Neuronal stem cell (in vitro differentiated cells): Measurements from ENCODE around the gene CDK15.

Experiments
- DNase-seq: peaks from one replicate; pipeline ENCODE4 v3.0.0-alpha.2; 2013; ENCODE audit warnings: low spot score
- H2AFZ ChIP-seq: one replicate; pipeline ENCODE4 v1.6.1; 2013; ENCODE audit warnings: mild to moderate bottlenecking, low read length, inconsistent platforms
- H2AK5ac ChIP-seq: 2 replicates; pipeline ENCODE4 v1.6.1; 2013; ENCODE audit warnings: low read depth, mild to moderate bottlenecking, inconsistent platforms, low read length, moderate library complexity, mixed read lengths
- H2BK120ac ChIP-seq: 2 replicates; pipeline ENCODE4 v1.6.1; 2013; ENCODE audit warnings: low read depth, mild to moderate bottlenecking, inconsistent platforms, low read length, moderate library complexity, mixed read lengths
- H2BK12ac ChIP-seq: one replicate; pipeline ENCODE4 v1.6.1; 2013; ENCODE audit warnings: low read length, inconsistent platforms
- H2BK15ac ChIP-seq: 2 replicates; pipeline ENCODE4 v1.6.1; 2013; ENCODE audit warnings: mild to moderate bottlenecking, low read length, inconsistent platforms, mixed read lengths
- H2BK5ac ChIP-seq: one replicate; pipeline ENCODE4 v1.6.1; 2013; ENCODE audit warnings: inconsistent platforms, mild to moderate bottlenecking, low read length, moderate library complexity
- H3K14ac ChIP-seq: one replicate; pipeline ENCODE4 v1.6.1; 2013; ENCODE audit warnings: low read length, inconsistent platforms
- H3K18ac ChIP-seq: 2 replicates; pipeline ENCODE4 v1.6.1; 2013; ENCODE audit warnings: low read length, inconsistent platforms
- H3K23ac ChIP-seq: 2 replicates; pipeline ENCODE4 v1.6.1; 2013; ENCODE audit warnings: low read depth, mild to moderate bottlenecking, mixed read lengths, low read length, inconsistent platforms; ENCODE audit not compliant: poor library complexity
- H3K27ac ChIP-seq: replicated peaks from 3 replicates; pipeline ENCODE4 v1.5.1; 2013; ENCODE audit warnings: low read length, inconsistent platforms
- H3K27me3 ChIP-seq, 3 experiments: 2 replicates each; pipeline ENCODE4 v1.6.1; 2013; ENCODE audit warnings: low read length in 3 of 3, mild to moderate bottlenecking in 2 of 3, inconsistent platforms in 1 of 3, low read depth in 1 of 3, mixed read lengths in 1 of 3, moderate library complexity in 1 of 3; ENCODE audit not compliant: control insufficient read depth in 3 of 3, insufficient read depth in 3 of 3
- H3K36me3 ChIP-seq, 2 donors: replicated peaks in 1 of 2; 2 replicates each; pipeline ENCODE4 v1.6.1; 2013; ENCODE audit warnings: low read length in 2 of 2; ENCODE audit not compliant: control insufficient read depth in 2 of 2, insufficient read depth in 2 of 2
- H3K4ac ChIP-seq: 2 replicates; pipeline ENCODE4 v1.6.1; 2013; ENCODE audit warnings: inconsistent platforms, mild to moderate bottlenecking, low read length, moderate library complexity
- H3K4me1 ChIP-seq, 2 donors: 1 replicate in 1 of 2; 2 replicates in 1 of 2; pipeline ENCODE4 v1.6.1; 2013; ENCODE audit warnings: low read length in 2 of 2, low read depth in 1 of 2; ENCODE audit not compliant: control insufficient read depth in 2 of 2, insufficient read depth in 1 of 2
- H3K4me2 ChIP-seq: one replicate; pipeline ENCODE4 v1.6.1; 2013; ENCODE audit warnings: mild to moderate bottlenecking, low read length, inconsistent platforms; ENCODE audit not compliant: insufficient read depth, poor library complexity, severe bottlenecking
- H3K4me3 ChIP-seq, 2 donors: 2 replicates each; pipeline ENCODE4 v1.5.1; 2013; ENCODE audit warnings: low read length in 2 of 2, mild to moderate bottlenecking in 2 of 2, inconsistent platforms in 1 of 2, moderate library complexity in 1 of 2
- H3K79me1 ChIP-seq: one replicate; pipeline ENCODE4 v1.6.1; 2013; ENCODE audit warnings: low read depth, mild to moderate bottlenecking, inconsistent platforms, low read length, moderate library complexity
- H3K9ac ChIP-seq: one replicate; pipeline ENCODE4 v1.6.1; 2013; ENCODE audit warnings: mild to moderate bottlenecking, low read depth, low read length, inconsistent platforms; ENCODE audit not compliant: poor library complexity
- H3K9me3 ChIP-seq, 2 donors: replicated peaks in 1 of 2; 2 replicates each; pipeline versions ENCODE3 to v1.6.1; 2013; ENCODE audit warnings: low read length in 2 of 2, mild to moderate bottlenecking in 2 of 2, inconsistent platforms in 1 of 2, low read depth in 1 of 2, mixed read lengths in 1 of 2, moderate library complexity in 1 of 2; ENCODE audit not compliant: control insufficient read depth in 2 of 2, insufficient read depth in 1 of 2
- H4K8ac ChIP-seq: one replicate; pipeline ENCODE4 v1.6.1; 2013; ENCODE audit warnings: low read depth, mild to moderate bottlenecking, inconsistent platforms, low read length, moderate library complexity
- H4K91ac ChIP-seq: one replicate; pipeline ENCODE4 v1.6.1; 2013; ENCODE audit warnings: low read length, low read depth, mild to moderate bottlenecking, inconsistent platforms; ENCODE audit not compliant: poor library complexity
- whole genome bisulfite sequencing, 2 donors: extraction: QIAGEN DNeasy Blood & Tissue Kit; methylation state at CpG; one replicate each; pipeline ENCODE4 v1.1.7; 2013; ENCODE audit warnings: missing lambda C conversion rate in 2 of 2, mixed read lengths in 1 of 2; ENCODE audit not compliant: insufficient read length in 2 of 2, insufficient replicate concordance in 1 of 2; ENCODE audit errors: extremely low coverage in 2 of 2; 5-methylcytosine and 5-hydroxymethylcytosine counted together

CDK15 gene

DNA sequence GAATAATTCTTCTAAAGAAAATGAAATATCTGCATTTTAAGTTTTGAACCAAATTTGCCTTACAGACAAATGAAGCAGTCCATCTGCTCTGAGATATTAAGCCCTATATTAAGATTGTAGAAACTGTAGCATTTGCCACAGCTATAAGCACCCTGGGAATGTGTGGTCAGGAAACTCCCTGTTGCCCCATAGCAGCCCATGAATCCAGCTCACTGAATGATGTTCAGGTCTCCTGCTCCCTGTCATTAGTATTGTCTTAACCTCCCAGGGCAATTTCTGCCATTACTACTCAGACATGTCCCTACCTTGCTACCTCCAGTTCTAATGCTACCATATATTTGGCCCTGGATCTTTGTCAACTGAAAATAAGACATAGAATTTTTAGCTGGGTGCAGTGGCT lies 41.1 kb downstream of the CDK15 start:
- no peak overlapping the region for H2BK120ac ChIP-seq
- H3K27ac ChIP-seq: no peak overlapping the region
- H3K14ac ChIP-seq: no peak overlapping the region
- no peak overlapping the region for H3K4me2 ChIP-seq
- no peaks in the 10 kb centered on the region for H3K4me1 ChIP-seq
- H3K23ac ChIP-seq: no peak overlapping the region
- no peak overlapping the region for H3K9ac ChIP-seq
- H3K36me3 ChIP-seq: no peaks in the 10 kb centered on the region
- H4K91ac ChIP-seq: no peak overlapping the region
- no peak overlapping the region for H2BK5ac ChIP-seq
- no peak overlapping the region for H3K4me3 ChIP-seq
- DNase-seq: no peak
- no peak overlapping the region for H2AFZ ChIP-seq
- no peak overlapping the region for H3K18ac ChIP-seq
- H2BK15ac ChIP-seq: no peak overlapping the region
- H2BK12ac ChIP-seq: no peak overlapping the region
- H3K27me3 ChIP-seq: peaks cover 0 to 4% (median 0%) of the 10 kb centered on the region in 3 experiments
- H4K8ac ChIP-seq: no peak overlapping the region
- H3K9me3 ChIP-seq: no peaks in the 10 kb centered on the region
- H3K79me1 ChIP-seq: no peaks in the 10 kb centered on the region
- H3K4ac ChIP-seq: no peak overlapping the region
- no peak overlapping the region for H2AK5ac ChIP-seq

GRCh38 chr2:201852462-201852861 lies 46.1 kb downstream of the CDK15 start:
- Histone ChIP-seq H3K9ac (no peak overlapping the region), H3K18ac (no peak overlapping the region), H3K23ac (no peak overlapping the region), H3K27me3 (no peaks in the 10 kb centered on the region), H4K91ac (no peak overlapping the region), H3K4ac (no peak overlapping the region), H3K14ac (no peak overlapping the region), H3K27ac (no peak overlapping the region), H3K4me2 (no peak overlapping the region), H2BK120ac (no peak overlapping the region), H2AFZ (no peak overlapping the region), H2BK15ac (no peak overlapping the region), H3K4me3 (no peak overlapping the region), H2BK12ac (no peak overlapping the region), H3K36me3 (no peaks in the 10 kb centered on the region), H3K4me1 (peaks cover 0 to 3% of the 10 kb centered on the region in 2 donors), H3K79me1 (no peaks in the 10 kb centered on the region), H2AK5ac (no peak overlapping the region), H4K8ac (no peak overlapping the region), H2BK5ac (no peak overlapping the region), H3K9me3 (no peaks in the 10 kb centered on the region)
- DNase-seq: no peak

DNA sequence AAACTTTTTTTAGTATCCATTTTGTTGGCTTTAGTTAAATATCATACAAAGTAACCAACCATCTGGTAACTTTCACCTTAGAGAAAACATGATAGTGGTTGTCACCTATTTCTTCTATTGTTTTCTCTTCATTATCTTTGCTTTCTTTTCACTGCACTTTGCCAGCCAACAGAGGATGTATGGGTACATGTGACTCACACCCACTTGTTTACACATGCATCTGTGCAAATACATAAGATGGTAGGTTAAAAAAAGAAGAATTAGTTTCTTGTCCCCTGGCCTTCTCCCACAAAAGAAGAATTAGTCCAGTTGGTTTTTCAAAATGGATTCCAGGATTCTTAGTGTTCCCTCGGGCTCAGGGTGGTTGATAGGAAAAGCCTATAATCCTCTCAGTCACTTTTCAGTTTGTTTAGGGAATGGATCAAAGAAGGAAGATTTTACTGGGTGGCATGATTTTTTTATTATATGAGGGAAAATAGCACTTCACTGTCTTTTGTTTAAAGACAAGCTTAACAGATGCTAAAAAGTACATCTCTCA lies 46.6 kb downstream of the CDK15 start:
- Histone ChIP-seq H3K79me1 (no peaks in the 10 kb centered on the region), H3K14ac (no peak overlapping the region), H2BK5ac (no peak overlapping the region), H3K36me3 (no peaks in the 10 kb centered on the region), H3K27ac (no peak overlapping the region), H2BK15ac (no peak overlapping the region), H3K9me3 (no peaks in the 10 kb centered on the region), H2BK12ac (no peak overlapping the region), H3K4ac (no peak overlapping the region), H3K9ac (no peak overlapping the region), H3K23ac (no peak overlapping the region), H3K4me3 (no peak overlapping the region), H4K8ac (no peak overlapping the region), H3K4me1 (peaks cover 0 to 3% of the 10 kb centered on the region in 2 donors), H2AFZ (no peak overlapping the region), H2BK120ac (no peak overlapping the region), H3K18ac (no peak overlapping the region), H2AK5ac (no peak overlapping the region), H4K91ac (no peak overlapping the region), H3K4me2 (no peak overlapping the region), H3K27me3 (peaks cover 0 to 3% (median 0%) of the 10 kb centered on the region in 3 experiments)
- no peak for DNase-seq
- WGBS, 2 donors: no CpG with 5 or more reads among the region's 1 CpG

DNA sequence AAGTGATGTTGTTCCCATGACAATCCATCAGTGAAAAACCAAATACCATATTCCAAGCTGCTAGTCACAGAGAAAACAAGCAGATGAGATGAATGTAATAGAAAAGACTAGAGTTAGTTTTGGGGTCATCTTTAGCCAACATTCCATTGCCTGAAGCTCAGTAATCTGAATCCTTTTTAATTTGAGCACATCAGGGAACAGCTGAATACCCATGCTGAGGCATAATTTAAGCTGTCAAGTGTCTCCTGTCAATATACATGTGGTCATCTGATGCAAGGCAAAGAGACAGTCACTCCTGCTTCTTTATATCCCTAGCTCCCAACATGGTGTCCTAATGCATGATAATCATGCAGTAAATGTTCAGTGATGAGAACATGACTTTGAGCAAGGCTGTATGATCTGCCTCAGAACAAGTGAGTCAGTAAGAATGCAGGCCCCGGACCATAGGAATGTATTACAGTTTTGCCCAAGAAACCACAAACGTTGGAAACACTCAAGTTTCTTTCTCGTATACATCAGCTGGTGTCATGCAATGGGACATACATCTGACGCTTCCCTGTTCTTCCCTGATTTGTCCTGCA lies 48.0 kb downstream of the CDK15 start:
- no peaks in the 10 kb centered on the region for H3K9me3 ChIP-seq
- H2BK15ac ChIP-seq: no peak overlapping the region
- peaks cover 0 to 4% (median 0%) of the 10 kb centered on the region in 3 experiments for H3K27me3 ChIP-seq
- no peak overlapping the region for H3K4ac ChIP-seq
- H2AFZ ChIP-seq: no peak overlapping the region
- H2BK120ac ChIP-seq: no peak overlapping the region
- no peak overlapping the region for H3K18ac ChIP-seq
- H4K8ac ChIP-seq: no peak overlapping the region
- no peak overlapping the region for H3K23ac ChIP-seq
- DNase-seq: no peak
- no peak overlapping the region for H3K14ac ChIP-seq
- H2AK5ac ChIP-seq: no peak overlapping the region
- no CpG with 5 or more reads among the region's 4 CpGs for WGBS, 2 donors
- H3K9ac ChIP-seq: no peak overlapping the region
- H2BK5ac ChIP-seq: no peak overlapping the region
- no peaks in the 10 kb centered on the region for H3K36me3 ChIP-seq
- no peak overlapping the region for H4K91ac ChIP-seq
- H3K4me2 ChIP-seq: no peak overlapping the region
- no peaks in the 10 kb centered on the region for H3K79me1 ChIP-seq
- peaks cover 8 to 10% of the 10 kb centered on the region in 2 donors for H3K4me1 ChIP-seq
- no peak overlapping the region for H3K4me3 ChIP-seq
- no peak overlapping the region for H2BK12ac ChIP-seq
- no peak overlapping the region for H3K27ac ChIP-seq
